Fibroblast of skin of right quadriceps (primary cell): ENCODE results near the gene GPRIN2.

Source experiments
- DNase-seq: peaks from one replicate; pipeline ENCODE4 v3.0.0-alpha.2; 2013

The GPRIN2 gene

GRCh38 chr10:46565591-46566332 lies 9.3 kb upstream of the GPRIN2 start:
- peak; percentile 34 for DNase-seq

- DNase-seq: no peak
Measured at GRCh38 chr10:46560952-46561351, 4.5 kb upstream of the GPRIN2 start.

- no peak for DNase-seq
Measured at GRCh38 chr10:46560381-46560780, 3.9 kb upstream of the GPRIN2 start.

GRCh38 chr10:46559231-46559671 lies 2.8 kb upstream of the GPRIN2 start:
- DNase-seq: no peak

- DNase-seq: no peak
Measured at GRCh38 chr10:46558392-46559185, 2.1 kb upstream of the GPRIN2 start.

- DNase-seq: no peak
Measured at GRCh38 chr10:46558122-46558391, 1.6 kb upstream of the GPRIN2 start.

- DNase-seq: no peak
Measured at GRCh38 chr10:46557319-46558121, 1.1 kb upstream of the GPRIN2 start.

- DNase-seq: no peak
Measured at GRCh38 chr10:46555713-46556514, 544 bp downstream of the GPRIN2 start.

GRCh38 chr10:46555366-46555712 lies 1.1 kb downstream of the GPRIN2 start:
- no peak for DNase-seq

- no peak for DNase-seq
Measured at GRCh38 chr10:46554166-46554781, 2.2 kb downstream of the GPRIN2 start.

GRCh38 chr10:46553238-46554049 lies 3.0 kb downstream of the GPRIN2 start:
- DNase-seq: no peak

GRCh38 chr10:46552526-46553237 lies 3.8 kb downstream of the GPRIN2 start:
- no peak for DNase-seq

GRCh38 chr10:46551701-46552525 lies 4.5 kb downstream of the GPRIN2 start:
- DNase-seq: no peak

GRCh38 chr10:46550795-46551700 lies 5.4 kb downstream of the GPRIN2 start:
- DNase-seq: no peak

GRCh38 chr10:46550076-46550790 lies 6.2 kb downstream of the GPRIN2 start:
- no peak for DNase-seq

GRCh38 chr10:46549171-46550075 lies 7.0 kb downstream of the GPRIN2 start:
- DNase-seq: no peak

- DNase-seq: no peak
Measured at GRCh38 chr10:46548498-46549090, 7.9 kb downstream of the GPRIN2 start.
